Measurements from ENCODE around the gene TPH1.

The TPH1 gene

GRCh38 chr11:18027475-18027874, 18.6 kb downstream of the TPH1 start:
- TF ChIP-seq CTCF (IDR thresholded peaks at IDR 0.05), result no peak
- no peak overlapping the region for H3K27ac ChIP-seq
- DNase-seq (ENCODE audit: low spot score), result no peak
- no peak overlapping the region for H3K4me3 ChIP-seq

- TF ChIP-seq CTCF (IDR thresholded peaks at IDR 0.05), result no peak
- DNase-seq (ENCODE audit: low spot score), result no peak
- H3K4me3 ChIP-seq, result no peak overlapping the region
These were observed 23.6 kb downstream of the TPH1 start for GRCh38 chr11:18022419-18022818.

DNA sequence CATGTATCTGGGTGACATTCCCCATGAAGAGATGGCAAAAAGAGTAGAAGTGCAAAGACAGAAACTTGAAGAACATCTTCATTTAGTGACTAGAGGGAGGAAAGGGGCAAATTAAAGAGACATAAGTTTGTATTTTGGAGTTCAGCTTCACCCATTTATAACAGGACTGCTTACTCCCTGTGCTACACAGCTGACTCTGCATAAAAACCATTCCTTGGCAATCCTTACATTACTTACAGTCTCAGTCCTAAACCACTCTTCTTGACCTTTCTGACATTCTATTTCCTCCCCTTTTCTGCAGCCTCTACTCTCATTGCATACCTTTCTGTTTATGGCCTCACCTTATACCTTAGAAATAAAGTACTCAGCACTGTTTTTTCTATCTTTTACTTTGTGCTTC, 26.4 kb downstream of the TPH1 start:
- no peak for TF ChIP-seq CTCF (IDR thresholded peaks at IDR 0.05)
- no peak for DNase-seq (ENCODE audit: low spot score)
- H3K4me3 ChIP-seq, result no peak overlapping the region
- H3K27ac ChIP-seq, result no peak overlapping the region

More at GRCh38 chr11:18022419-18022818, 23.6 kb downstream of the TPH1 start:
- no peak overlapping the region for H3K27ac ChIP-seq

DNA sequence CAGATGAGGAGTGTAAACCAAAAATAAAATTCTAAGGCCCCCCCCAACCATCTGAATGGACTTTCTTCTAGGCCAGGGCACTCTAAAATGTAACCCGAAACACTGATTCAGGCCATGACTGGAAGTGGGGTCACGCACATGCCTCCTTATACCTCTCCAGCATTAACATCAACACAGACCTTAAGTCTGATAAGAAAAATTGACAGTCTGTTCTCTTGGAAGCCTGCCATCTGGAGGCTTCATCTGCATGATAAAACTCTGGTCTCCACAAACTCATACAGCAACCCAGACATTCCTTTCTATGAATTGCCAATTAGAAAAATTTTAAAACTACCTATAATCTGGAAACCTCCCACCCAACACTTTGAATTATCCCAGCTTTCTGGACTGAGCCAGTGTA, 29.3 kb downstream of the TPH1 start:
- DNase-seq (ENCODE audit: low spot score), result no peak
- Histone ChIP-seq H3K4me3 (no peak overlapping the region), H3K27ac (no peak overlapping the region)
- TF ChIP-seq CTCF (IDR thresholded peaks at IDR 0.05), result no peak

DNA sequence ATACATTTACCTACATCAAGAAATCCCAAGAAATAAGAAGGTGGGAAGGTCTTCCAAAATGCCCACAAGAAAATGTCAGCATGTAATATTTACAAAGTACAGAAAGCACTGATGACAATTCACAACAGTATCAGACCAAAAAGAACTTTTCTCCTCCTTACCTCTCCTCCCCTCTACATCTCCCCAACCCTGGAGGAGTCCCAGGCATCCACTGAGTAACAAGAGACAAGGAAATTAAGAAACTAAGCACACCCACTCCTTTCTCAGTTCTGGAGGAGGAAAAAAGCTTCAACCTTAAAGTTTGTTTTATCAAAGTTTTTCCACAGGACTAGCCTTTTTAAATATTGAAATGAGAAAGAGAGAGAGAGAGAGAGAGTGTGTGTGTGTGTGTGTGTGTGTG, 31.2 kb downstream of the TPH1 start:
- no peak overlapping the region for H3K27ac ChIP-seq
- H3K4me3 ChIP-seq, result no peak overlapping the region
- TF ChIP-seq CTCF (IDR thresholded peaks at IDR 0.05), result no peak
- no peak for DNase-seq (ENCODE audit: low spot score)

DNA sequence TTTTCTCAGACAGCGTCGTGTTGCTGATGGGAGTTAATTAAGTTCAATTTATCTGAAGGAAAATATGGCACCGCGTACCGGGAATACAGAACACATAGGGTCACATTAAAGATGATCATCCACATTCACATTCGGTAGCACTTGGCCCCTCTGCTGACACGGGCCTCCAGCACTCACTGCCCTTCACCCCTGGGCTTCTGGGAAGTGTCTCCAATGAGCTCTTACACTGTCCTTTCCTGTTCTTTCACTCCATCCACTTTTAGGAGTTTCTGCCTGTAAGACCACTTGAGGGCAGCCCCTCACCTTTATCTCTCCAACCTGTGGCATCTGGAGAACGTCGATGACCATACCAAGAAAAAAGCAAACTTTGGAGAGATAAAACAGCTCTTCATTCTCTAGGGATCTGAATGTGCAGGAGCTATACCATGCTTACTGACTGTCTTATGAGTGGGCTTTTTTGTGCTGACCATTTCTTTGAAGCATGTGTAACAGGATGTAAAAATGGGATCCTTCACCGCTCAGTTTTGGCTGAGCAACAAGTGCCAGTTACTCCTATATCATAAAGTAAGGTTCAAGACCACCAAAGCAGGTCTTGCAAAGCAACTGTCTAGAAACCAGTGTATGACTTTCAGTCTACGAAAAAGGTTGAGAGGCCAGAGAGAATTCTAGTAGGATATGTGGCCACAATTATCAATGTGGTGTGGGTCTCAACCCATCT, 32.1 kb downstream of the TPH1 start:
- no peak for DNase-seq (ENCODE audit: low spot score)
- no peak for TF ChIP-seq CTCF (IDR thresholded peaks at IDR 0.05)
- Histone ChIP-seq H3K27ac (peak overlapping the region; percentile 87 to 96), H3K4me3 (peak overlapping the region; percentile 89)

All from coronary artery (tissue), 2 donors.